ENCODE data around the gene TBX19. TPM values are rescaled to one million over a fixed set of nuclear protein-coding genes. Genes with fewer than 3 reads are reported as not detected.

TBX19 gene
- total RNA-seq, 2 experiments from 2014 or later: 0.80 to 0.82 TPM

- POLR2A ChIA-PET: no interaction called here
- CTCF ChIA-PET: no interaction called here
These were observed 32.3 kb downstream of the TBX19 start for GRCh38 chr1:168312718-168313604.

GRCh38 chr1:168316142-168316541, 35.5 kb downstream of the TBX19 start:
- POLR2A ChIA-PET: interaction anchor here (0.5 kb wide), 1 partner anchor 14 kb away, joined by 3 read pairs; no protein-coding TSS in a partner anchor
- CTCF ChIA-PET: interaction anchor here (0.6 kb wide), 1 partner anchor 450 kb away, joined by 5 read pairs; no protein-coding TSS in a partner anchor

- POLR2A ChIA-PET: no interaction called here
- CTCF ChIA-PET: interaction anchor here (0.6 to 0.7 kb wide), 2 partner anchors 8 to 269 kb away, joined by 3 read pairs; no protein-coding TSS in a partner anchor
These were observed 36.6 kb downstream of the TBX19 start for GRCh38 chr1:168317309-168317708.

- POLR2A ChIA-PET: no interaction called here
- CTCF ChIA-PET: no interaction called here
These were observed 39.0 kb downstream of the TBX19 start for GRCh38 chr1:168319691-168320090.

- POLR2A ChIA-PET: no interaction called here
- CTCF ChIA-PET: no interaction called here
These were observed 39.5 kb downstream of the TBX19 start for GRCh38 chr1:168320149-168320548.

DNA sequence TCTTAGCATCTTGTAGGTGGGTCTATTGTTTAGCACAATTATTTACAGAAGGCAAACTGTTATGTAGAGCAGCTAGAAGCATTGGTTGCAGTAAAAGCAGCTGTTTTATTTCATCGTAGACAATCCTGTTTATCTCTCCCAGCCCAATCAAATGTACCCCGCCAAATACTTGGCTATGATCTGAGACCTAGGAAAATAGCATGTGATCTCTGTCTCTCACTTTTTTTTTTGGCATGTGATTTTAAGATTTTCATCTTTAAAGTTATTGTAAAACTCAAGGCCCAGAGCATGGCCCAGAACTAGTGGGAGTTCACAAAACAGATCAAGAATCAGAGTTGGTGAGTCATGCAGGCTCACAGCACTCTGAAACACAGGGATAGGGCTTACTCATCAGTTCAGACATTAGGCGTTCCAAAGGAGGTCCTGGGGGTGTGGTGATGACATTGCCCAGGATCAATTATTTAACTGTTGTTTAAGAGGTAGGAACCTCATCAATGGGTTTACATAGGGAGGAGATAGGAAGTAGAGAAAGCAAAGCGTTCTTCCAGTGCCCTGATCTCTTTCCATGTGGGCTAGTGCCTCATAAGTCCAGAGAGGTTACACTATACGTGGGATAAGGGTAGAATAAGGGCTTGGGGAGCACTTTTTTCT, 40.2 kb downstream of the TBX19 start:
- POLR2A ChIA-PET: no interaction called here

DNA sequence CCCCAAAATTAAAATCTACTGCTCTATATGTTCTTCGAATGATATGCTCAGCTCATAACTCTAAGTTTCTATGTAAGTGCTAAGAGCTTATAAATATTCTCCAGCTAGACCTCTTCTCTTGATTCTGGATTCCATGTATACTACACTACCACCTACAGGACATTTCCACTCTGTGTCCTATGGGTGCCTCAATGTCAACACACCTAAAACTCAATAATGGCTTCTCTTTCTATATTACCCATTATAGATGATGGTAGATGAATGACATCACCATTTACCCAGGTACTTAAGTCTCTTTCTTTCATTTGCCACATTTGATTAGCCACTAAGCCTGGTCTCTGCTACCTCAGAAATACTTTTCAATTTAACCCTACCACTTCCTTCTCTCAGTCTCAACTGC, 41.3 kb downstream of the TBX19 start:
- CTCF ChIA-PET: no interaction called here
- POLR2A ChIA-PET: no interaction called here

More for the DNA sequence above, 40.2 kb downstream of the TBX19 start:
- CTCF ChIA-PET: no interaction called here

- CTCF ChIA-PET: interaction anchor here (0.6 kb wide), 1 partner anchor 8 kb away, joined by 3 read pairs; no protein-coding TSS in a partner anchor
- POLR2A ChIA-PET: no interaction called here
These were observed 44.2 kb downstream of the TBX19 start for GRCh38 chr1:168324745-168325425.

DNA sequence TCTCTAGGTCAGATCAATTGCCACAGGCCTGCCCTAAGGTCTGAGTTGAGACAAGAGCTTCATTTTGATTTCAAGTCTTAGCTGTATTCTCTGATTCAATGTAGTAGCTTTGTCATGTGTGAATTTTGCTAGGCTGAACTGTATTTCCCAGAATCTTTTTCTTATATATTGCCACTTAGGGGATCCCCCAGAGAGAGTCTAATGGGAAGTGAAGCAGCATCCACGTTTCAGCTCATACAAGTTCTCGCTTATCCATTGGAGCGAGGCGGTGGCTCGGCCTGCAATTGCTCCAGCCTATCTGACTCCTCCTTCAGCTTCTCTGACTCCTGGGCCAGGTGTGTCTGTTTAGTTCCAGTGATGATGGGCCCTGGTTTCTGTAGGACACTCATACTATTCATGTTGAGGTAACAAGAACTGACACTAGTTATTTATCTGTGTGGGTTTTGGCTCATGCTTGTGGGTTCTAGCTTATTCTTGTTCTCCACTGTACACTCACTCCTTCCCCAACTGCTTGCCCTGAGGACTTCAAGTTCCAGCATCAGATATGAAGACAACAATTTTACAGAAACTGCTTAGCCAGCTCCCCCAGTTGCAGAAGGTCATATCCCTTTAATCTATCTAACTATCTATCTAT, 48.2 kb downstream of the TBX19 start:
- ChIA-PET POLR2A (no interaction called here), CTCF (no interaction called here)

GRCh38 chr1:168330285-168330684, 49.6 kb downstream of the TBX19 start:
- ChIA-PET CTCF (no interaction called here), POLR2A (interaction anchor here (0.7 kb wide), 1 partner anchor 14 kb away, joined by 3 read pairs; no protein-coding TSS in a partner anchor)

- POLR2A ChIA-PET: no interaction called here
- CTCF ChIA-PET: no interaction called here
These were observed 50.9 kb downstream of the TBX19 start for GRCh38 chr1:168331569-168331968.

GRCh38 chr1:168333562-168334276, 53.0 kb downstream of the TBX19 start:
- ChIA-PET CTCF (interaction anchor here (0.8 kb wide), 1 partner anchor 248 kb away, joined by 3 read pairs; no protein-coding TSS in a partner anchor), POLR2A (no interaction called here)

DNA sequence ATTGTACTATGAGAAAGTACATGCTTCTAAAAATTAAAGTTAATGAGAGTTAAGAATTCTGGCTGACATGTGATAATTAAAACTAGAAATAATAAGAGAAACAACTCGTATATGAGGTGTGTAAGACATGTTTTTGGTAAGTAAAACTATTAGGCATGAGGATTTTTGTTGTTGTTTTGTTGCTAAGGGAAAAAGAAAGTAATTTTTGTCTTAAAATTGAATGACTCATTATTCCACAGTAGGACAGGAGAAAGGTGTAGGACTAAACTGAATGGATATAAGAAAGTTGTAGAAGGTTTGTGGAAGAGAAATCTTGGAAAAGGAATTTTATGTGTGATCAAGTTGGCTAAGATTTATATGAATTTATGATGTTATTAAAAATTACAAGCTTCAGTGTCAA, 54.8 kb downstream of the TBX19 start:
- ChIA-PET POLR2A (no interaction called here), CTCF (no interaction called here)

- POLR2A ChIA-PET: interaction anchor here (0.6 kb wide), 1 partner anchor 219 kb away, joined by 7 read pairs; no protein-coding TSS in a partner anchor
- CTCF ChIA-PET: no interaction called here
These were observed 58.2 kb downstream of the TBX19 start for GRCh38 chr1:168338589-168339503.

DNA sequence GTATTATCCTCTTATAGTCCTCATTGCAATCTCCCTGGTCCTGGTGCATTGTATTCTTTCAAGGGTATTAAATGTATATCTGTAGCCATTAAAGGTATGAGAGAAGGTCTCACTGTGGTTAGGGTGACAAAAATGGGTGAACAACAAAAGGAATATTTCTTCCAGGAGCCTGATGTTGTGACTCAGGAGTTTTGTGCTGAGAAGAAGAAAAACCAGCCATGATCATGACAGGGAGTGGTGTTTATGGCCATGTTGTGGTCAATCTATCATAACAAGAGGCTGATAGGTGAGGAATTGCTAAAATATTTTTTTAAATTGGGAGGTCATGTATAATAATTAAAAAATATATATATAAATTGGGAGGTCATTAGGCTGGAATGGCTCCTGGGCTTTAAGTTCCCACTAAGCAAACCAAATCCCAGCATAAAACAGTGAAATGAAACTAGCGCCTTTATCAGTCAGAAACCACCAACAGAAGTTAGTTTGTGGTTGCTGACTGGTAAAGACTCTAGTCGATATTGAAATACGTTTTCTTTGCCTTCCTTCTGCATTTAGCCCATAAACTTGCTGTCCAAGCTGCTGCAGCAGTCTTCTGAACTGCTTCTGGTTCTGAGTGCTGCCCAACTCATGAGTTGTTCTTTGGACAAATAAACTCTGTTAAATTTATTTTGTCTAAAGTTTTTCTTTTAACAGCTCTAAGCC, 60.3 kb downstream of the TBX19 start:
- POLR2A ChIA-PET: no interaction called here
- CTCF ChIA-PET: interaction anchor here (0.6 to 2.3 kb wide), 5 partner anchors 26 to 106 kb away, joined by 3 to 20 read pairs (median 4); no protein-coding TSS in a partner anchor

DNA sequence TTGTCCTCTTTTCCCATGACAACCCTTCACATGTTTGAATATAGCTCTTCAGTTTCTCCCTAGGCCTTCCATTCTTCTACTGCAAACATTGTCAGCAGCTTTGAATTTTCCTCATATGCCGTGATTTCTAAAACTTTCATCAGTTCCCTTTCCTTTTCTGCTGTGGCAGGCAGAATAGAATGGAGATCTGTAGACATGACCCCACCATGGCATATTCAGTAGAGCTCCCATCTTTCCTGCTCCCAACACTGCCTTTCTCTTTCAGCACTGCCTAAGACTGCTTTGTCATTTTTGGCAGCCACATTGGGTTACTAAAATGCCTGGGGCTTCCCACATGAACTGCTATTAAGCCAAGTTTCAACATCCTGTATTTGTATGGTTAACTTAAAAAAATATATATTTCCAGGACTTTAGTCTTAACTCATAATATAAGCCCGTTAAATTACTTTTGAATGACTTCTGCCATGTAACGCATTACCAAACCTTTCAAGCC, 60.9 kb downstream of the TBX19 start:
- CTCF ChIA-PET: interaction anchor here (0.6 to 2.3 kb wide), 7 partner anchors 25 to 107 kb away, joined by 3 to 20 read pairs (median 6); no protein-coding TSS in a partner anchor
- POLR2A ChIA-PET: interaction anchor here (0.6 kb wide), 1 partner anchor 1263 kb away, joined by 4 read pairs; no protein-coding TSS in a partner anchor

Measured in activated CD8-positive, alpha-beta memory T cell treated with anti-CD3 and anti-CD28 coated beads for 36 hours (primary cell).